ENCODE results near the gene MIGA2. TPM values are rescaled to one million over a fixed set of nuclear protein-coding genes. Genes with fewer than 3 reads are reported as not detected.

Gene MIGA2
- total RNA-seq, 1 experiment from 2014 or later, result 23.0 TPM

- intact Hi-C loops (cut with micrococcal nuclease; ENCODE audit: unreplicated experiment), result no loop called here
- Histone ChIP-seq H3K4me3 (ENCODE audit: low read depth in 2 of 2, low read length in 2 of 2) (no peak overlapping the region), H3K4me1 (ENCODE audit: control insufficient read depth, insufficient read depth, low read length) (peaks cover 8% of the 10 kb centered on the region; the same call in 1 of the 2 replicates), H3K9me3 (ENCODE audit: control insufficient read depth, insufficient read depth, low read depth, low read length) (no peaks in the 10 kb centered on the region), H3K27ac (ENCODE audit: low read length) (no peak overlapping the region), H3K36me3 (ENCODE audit: control insufficient read depth, insufficient read depth, low read length) (no peaks in the 10 kb centered on the region), H3K27me3 (ENCODE audit: control insufficient read depth, insufficient read depth, low read length) (no peaks in the 10 kb centered on the region)
- CTCF ChIA-PET, result no interaction called here
- DNase-seq (ENCODE audit: low read depth, low spot score), result no peak
- TF ChIP-seq SIN3A (IDR thresholded peaks at IDR 0.05; ENCODE audit: borderline replicate concordance, insufficient read depth, low read depth, low read length), result no peak
- TF ChIP-seq TCF7L2 (IDR thresholded peaks at IDR 0.05; ENCODE audit: low read depth, low read length), result no peak
- TF ChIP-seq REST (IDR thresholded peaks at IDR 0.05; ENCODE audit: insufficient read depth in 1 of 2, low read depth in 2 of 2, low read length in 1 of 2), result no peak
- no peak for TF ChIP-seq POLR2AphosphoS5 (IDR thresholded peaks at IDR 0.05; ENCODE audit: low read depth, low read length)
- TF ChIP-seq CTCF (IDR thresholded peaks at IDR 0.05), result no peak
- in situ Hi-C loops (cut with HindIII; ENCODE audit: low pct_unique_long_range_greater_than_20kb, low sequenced_read_pairs), result no loop called here
- no TSS peak for BruUV-seq (replicated peaks)
- no peak for ATAC-seq
- POLR2A ChIA-PET, result interaction anchor here (0.5 kb wide), 1 partner anchor 13 kb away, joined by 3 read pairs; no protein-coding TSS in a partner anchor
Measured at GRCh38 chr9:129011170-129011569, 25.3 kb upstream of the MIGA2 start.

- POLR2A ChIA-PET, result interaction anchor here (0.5 kb wide), 1 partner anchor 12 kb away, joined by 3 read pairs; no protein-coding TSS in a partner anchor
- in situ Hi-C loops (cut with HindIII; ENCODE audit: low pct_unique_long_range_greater_than_20kb, low sequenced_read_pairs), result no loop called here
Measured at GRCh38 chr9:129011761-129012181, 24.7 kb upstream of the MIGA2 start.

More at GRCh38 chr9:129011761-129012181, 24.7 kb upstream of the MIGA2 start:
- intact Hi-C loops (cut with micrococcal nuclease; ENCODE audit: unreplicated experiment), result no loop called here
- H3K27ac ChIP-seq (ENCODE audit: low read length), result no peak overlapping the region
- H3K4me3 ChIP-seq (ENCODE audit: low read depth in 2 of 2, low read length in 2 of 2), result no peak overlapping the region
- peaks cover 8% of the 10 kb centered on the region; the same call in 1 of the 2 replicates for H3K4me1 ChIP-seq (ENCODE audit: control insufficient read depth, insufficient read depth, low read length)
- TF ChIP-seq POLR2AphosphoS5 (IDR thresholded peaks at IDR 0.05; ENCODE audit: low read depth, low read length), result no peak
- TF ChIP-seq REST (IDR thresholded peaks at IDR 0.05; ENCODE audit: insufficient read depth in 1 of 2, low read depth in 2 of 2, low read length in 1 of 2), result no peak
- TF ChIP-seq SIN3A (IDR thresholded peaks at IDR 0.05; ENCODE audit: borderline replicate concordance, insufficient read depth, low read depth, low read length), result no peak
- TF ChIP-seq CTCF (IDR thresholded peaks at IDR 0.05), result no peak
- TF ChIP-seq TCF7L2 (IDR thresholded peaks at IDR 0.05; ENCODE audit: low read depth, low read length), result no peak
- no TSS peak for BruUV-seq (replicated peaks)
- DNase-seq (ENCODE audit: low read depth, low spot score), result no peak
- H3K36me3 ChIP-seq (ENCODE audit: control insufficient read depth, insufficient read depth, low read length), result no peaks in the 10 kb centered on the region
- CTCF ChIA-PET, result no interaction called here
- no peaks in the 10 kb centered on the region for H3K9me3 ChIP-seq (ENCODE audit: control insufficient read depth, insufficient read depth, low read depth, low read length)
- H3K27me3 ChIP-seq (ENCODE audit: control insufficient read depth, insufficient read depth, low read length), result no peaks in the 10 kb centered on the region
- no peak for ATAC-seq

All from Panc1 (cell line).